H9 (cell line): ENCODE results near the gene TAPBPL. TPM values are rescaled to one million over a fixed set of nuclear protein-coding genes. Genes with fewer than 3 reads are reported as not detected.

Experiments used
- DNase-seq: peaks from one replicate; pipeline ENCODE4 v3.0.0-alpha.2; 2017
- H2AFZ ChIP-seq: one replicate; pipeline ENCODE4 v1.6.1; 2013; ENCODE audit warnings: mild to moderate bottlenecking, low read length, control low read depth, moderate library complexity
- H2AK5ac ChIP-seq: 2 replicates; pipeline ENCODE4 v1.6.1; 2013; ENCODE audit warnings: low read length, control low read depth, mixed read lengths; ENCODE audit not compliant: insufficient read length
- H2BK120ac ChIP-seq: one replicate; pipeline ENCODE4 v1.6.1; 2013; ENCODE audit warnings: low read depth, mild to moderate bottlenecking, low read length, control low read depth, inconsistent platforms; ENCODE audit not compliant: poor library complexity, severe bottlenecking
- H2BK12ac ChIP-seq: 2 replicates; pipeline ENCODE4 v1.6.1; 2013; ENCODE audit warnings: low read length, control low read depth, mixed read lengths, low read depth; ENCODE audit not compliant: insufficient read length
- H2BK15ac ChIP-seq: 2 replicates; pipeline ENCODE4 v1.6.1; 2013; ENCODE audit warnings: low read depth, low read length, control low read depth
- H2BK20ac ChIP-seq: one replicate; pipeline ENCODE4 v1.6.1; 2013; ENCODE audit warnings: low read depth, mild to moderate bottlenecking, low read length, control low read depth, inconsistent platforms; ENCODE audit not compliant: poor library complexity, severe bottlenecking
- H2BK5ac ChIP-seq: 2 replicates; pipeline ENCODE4 v1.6.1; 2013; ENCODE audit warnings: low read length, control low read depth, mixed read lengths; ENCODE audit not compliant: insufficient read length
- H3K14ac ChIP-seq: 2 replicates; pipeline ENCODE4 v1.6.1; 2013; ENCODE audit warnings: low read length, control low read depth; ENCODE audit not compliant: insufficient read depth
- H3K18ac ChIP-seq: 2 replicates; pipeline ENCODE4 v1.6.1; 2013; ENCODE audit warnings: low read depth, mild to moderate bottlenecking, mixed read lengths, low read length, control low read depth; ENCODE audit not compliant: insufficient read length
- H3K23ac ChIP-seq: 2 replicates; pipeline ENCODE4 v1.6.1; 2013; ENCODE audit warnings: low read length, control low read depth, mixed read lengths, low read depth; ENCODE audit not compliant: insufficient read length
- H3K23me2 ChIP-seq: 2 replicates; pipeline ENCODE4 v1.6.1; 2013; ENCODE audit warnings: low read depth, mild to moderate bottlenecking, mixed read lengths, low read length, control low read depth; ENCODE audit not compliant: insufficient read length, poor library complexity, severe bottlenecking
- H3K27ac ChIP-seq: 2 replicates; pipeline ENCODE4 v1.5.1; 2013; ENCODE audit warnings: low read length, control low read depth, mixed read lengths, low read depth; ENCODE audit not compliant: insufficient read length
- H3K27me3 ChIP-seq: 2 replicates; pipeline ENCODE4 v1.6.1; 2013; ENCODE audit warnings: low read length, control low read depth, inconsistent platforms; ENCODE audit not compliant: insufficient read depth
- H3K4ac ChIP-seq: 2 replicates; pipeline ENCODE4 v1.6.1; 2013; ENCODE audit warnings: low read depth, mild to moderate bottlenecking, control low read depth, inconsistent platforms, low read length, moderate library complexity
- H3K4me1 ChIP-seq: 2 replicates; pipeline ENCODE4 v1.6.1; 2013; ENCODE audit warnings: low read length, control low read depth, inconsistent platforms; ENCODE audit not compliant: insufficient read depth
- H3K4me2 ChIP-seq: 2 replicates; pipeline ENCODE4 v1.6.1; 2013; ENCODE audit warnings: low read length, control low read depth, mixed read lengths; ENCODE audit not compliant: insufficient read length, insufficient read depth
- H3K56ac ChIP-seq: 2 replicates; pipeline ENCODE4 v1.6.1; 2013; ENCODE audit warnings: low read depth, mild to moderate bottlenecking, mixed read lengths, low read length, control low read depth; ENCODE audit not compliant: insufficient read length
- H3K79me1 ChIP-seq: 2 replicates; pipeline ENCODE4 v1.6.1; 2013; ENCODE audit warnings: low read depth, mild to moderate bottlenecking, moderate library complexity, low read length, control low read depth, inconsistent platforms; ENCODE audit not compliant: insufficient read depth, poor library complexity, severe bottlenecking
- H3K79me2 ChIP-seq: 2 replicates; pipeline ENCODE4 v1.6.1; 2013; ENCODE audit warnings: low read length, control low read depth, inconsistent platforms; ENCODE audit not compliant: insufficient read depth
- H3K9ac ChIP-seq: 2 replicates; pipeline ENCODE4 v1.6.1; 2013; ENCODE audit warnings: low read length, control low read depth, mixed read lengths; ENCODE audit not compliant: insufficient read length; ENCODE audit errors: extremely low read depth
- H3K9me3 ChIP-seq: one replicate; pipeline ENCODE4 v1.6.1; 2013; ENCODE audit warnings: low read depth, low read length, inconsistent platforms; ENCODE audit not compliant: control insufficient read depth
- H3T11ph ChIP-seq: one replicate; pipeline ENCODE4 v1.6.1; 2013; ENCODE audit warnings: mild to moderate bottlenecking, low read length, control low read depth, inconsistent platforms
- H4K20me1 ChIP-seq: one replicate; pipeline ENCODE4 v1.6.1; 2013; ENCODE audit not compliant: control insufficient read depth, insufficient read length, insufficient read depth
- H4K5ac ChIP-seq: 2 replicates; pipeline ENCODE4 v1.6.1; 2013; ENCODE audit warnings: low read depth, mild to moderate bottlenecking, mixed read lengths, low read length, control low read depth; ENCODE audit not compliant: insufficient read length
- H4K8ac ChIP-seq: replicated peaks from 2 replicates; pipeline ENCODE4 v1.6.1; 2013; ENCODE audit warnings: low read length, control low read depth, mixed read lengths, low read depth; ENCODE audit not compliant: insufficient read length
- H4K91ac ChIP-seq: 2 replicates; pipeline ENCODE4 v1.6.1; 2013; ENCODE audit warnings: low read depth, mild to moderate bottlenecking, moderate library complexity, mixed read lengths, low read length, control low read depth; ENCODE audit not compliant: insufficient read length
- H3K27ac Mint-ChIP-seq, 3 experiments: 2 replicates in 2 of 3; 3 replicates in 1 of 3; pipeline ENCODE4 v1.8.0; 2020 to 2021; ENCODE audit warnings: mixed read lengths in 3 of 3, mild to moderate bottlenecking in 1 of 3, moderate library complexity in 1 of 3
- H3K27me3 Mint-ChIP-seq: 2 replicates; pipeline ENCODE4 v1.8.0; 2021; ENCODE audit warnings: low read depth, mild to moderate bottlenecking, moderate library complexity, mixed read lengths
- H3K36me3 Mint-ChIP-seq, 3 experiments: 2 replicates in 2 of 3; 3 replicates in 1 of 3; pipeline ENCODE4 v1.8.0; 2020 to 2021; ENCODE audit warnings: low read depth in 3 of 3, mixed read lengths in 3 of 3; ENCODE audit not compliant: insufficient read depth in 1 of 3
- H3K4me1 Mint-ChIP-seq, 2 experiments: 2 replicates each; pipeline ENCODE4 v1.8.0; 2020; ENCODE audit warnings: mixed read lengths in 2 of 2
- H3K4me3 Mint-ChIP-seq, 2 experiments: 2 replicates in 1 of 2; 3 replicates in 1 of 2; pipeline ENCODE4 v1.8.0; 2020 to 2021; ENCODE audit warnings: mild to moderate bottlenecking in 2 of 2, mixed read lengths in 2 of 2, moderate library complexity in 1 of 2
- H3K9me3 Mint-ChIP-seq, 2 experiments: 2 replicates in 1 of 2; 3 replicates in 1 of 2; pipeline ENCODE4 v1.8.0; 2020; ENCODE audit warnings: mild to moderate bottlenecking in 2 of 2, mixed read lengths in 2 of 2, moderate library complexity in 1 of 2
- WGBS: extraction: QIAGEN DNeasy Blood & Tissue Kit; methylation state at CpG from one replicate; pipeline ENCODE4 v1.1.7; 2013; ENCODE audit warnings: missing lambda C conversion rate, low lambda C conversion rate, mixed read lengths; ENCODE audit not compliant: insufficient read length; ENCODE audit errors: extremely low coverage; 5-methylcytosine and 5-hydroxymethylcytosine counted together
- total RNA-seq: library from RNA; stranded (reverse); gene quantifications from 2 replicates; pipeline ENCODE4 v1.2.1, GENCODE V29; 2021
- TF ChIP-seq, protein P1 (sequence below): fragments of 200-600 bp; sonication (generic); conservative IDR thresholded peaks from 3 replicates; pipeline ENCODE4 v1.8.0; 2021; ENCODE audit warnings: antibody characterized with exemption, mild to moderate bottlenecking

TAPBPL gene
- total RNA-seq, 1 experiment from 2014 or later, result 1.4 TPM

DNA sequence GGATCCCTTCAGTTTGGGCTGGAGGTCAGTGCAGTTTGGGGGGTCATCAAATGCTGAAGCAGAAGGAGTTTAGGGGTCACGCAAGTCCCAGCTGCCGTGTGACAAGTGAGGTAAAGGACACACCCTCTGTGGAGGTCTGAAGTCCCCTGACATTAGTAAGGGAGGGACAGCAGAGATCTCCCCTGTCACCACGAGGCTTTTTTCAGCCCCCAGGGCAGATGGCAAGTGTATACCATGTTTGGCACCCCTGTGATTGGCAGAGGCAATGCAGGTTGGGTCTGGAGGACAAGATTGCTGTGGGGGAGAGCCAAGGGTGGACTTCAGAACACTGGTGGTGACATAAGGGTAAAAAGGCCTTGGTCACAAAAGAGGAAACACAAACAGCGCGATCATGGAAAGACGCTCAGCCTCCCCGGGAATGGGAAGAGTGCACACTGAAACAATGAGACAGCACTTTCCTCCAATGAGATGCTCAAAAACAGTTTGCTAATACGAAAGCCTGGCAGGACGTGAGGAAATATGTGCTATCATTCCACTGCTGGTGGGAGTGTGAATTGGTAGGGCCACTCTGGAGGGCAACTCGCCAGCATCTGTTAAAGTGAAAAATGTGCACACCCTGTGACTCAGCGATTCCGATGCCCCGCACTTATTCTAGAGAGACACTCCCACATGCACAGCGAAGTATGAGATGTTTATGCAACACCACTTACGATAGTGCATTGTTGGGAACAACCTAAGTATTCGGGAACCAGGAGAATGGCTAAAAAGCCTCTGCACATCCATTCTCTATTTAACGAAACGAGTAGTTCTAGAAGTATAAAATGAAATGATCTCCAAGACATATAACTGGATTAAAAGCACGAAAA lies 21.5 kb upstream of the TAPBPL start:
- Histone ChIP-seq H3K14ac (no peak overlapping the region), H4K8ac (no peak overlapping the region), H3K79me2 (no peaks in the 10 kb centered on the region), H3K79me1 (no peaks in the 10 kb centered on the region), H2BK20ac (no peak overlapping the region), H3K27ac (no peak overlapping the region), H3K9me3 (no peaks in the 10 kb centered on the region), H2BK12ac (no peak overlapping the region), H3T11ph (no peak overlapping the region), H3K4ac (no peak overlapping the region), H4K20me1 (no peaks in the 10 kb centered on the region), H3K56ac (no peak overlapping the region), H2BK120ac (no peak overlapping the region), H4K91ac (no peak overlapping the region), H3K9ac (no peak overlapping the region), H3K23me2 (no peaks in the 10 kb centered on the region), H3K27me3 (no peaks in the 10 kb centered on the region), H3K18ac (no peak overlapping the region), H2AK5ac (no peak overlapping the region), H2BK15ac (no peak overlapping the region), H3K4me1 (no peaks in the 10 kb centered on the region; the same call in 1 of the 2 replicates), H3K4me2 (no peak overlapping the region), H3K23ac (no peak overlapping the region), H4K5ac (no peak overlapping the region), H2AFZ (no peak overlapping the region), H2BK5ac (no peak overlapping the region)
- TF ChIP-seq, protein P1, sequence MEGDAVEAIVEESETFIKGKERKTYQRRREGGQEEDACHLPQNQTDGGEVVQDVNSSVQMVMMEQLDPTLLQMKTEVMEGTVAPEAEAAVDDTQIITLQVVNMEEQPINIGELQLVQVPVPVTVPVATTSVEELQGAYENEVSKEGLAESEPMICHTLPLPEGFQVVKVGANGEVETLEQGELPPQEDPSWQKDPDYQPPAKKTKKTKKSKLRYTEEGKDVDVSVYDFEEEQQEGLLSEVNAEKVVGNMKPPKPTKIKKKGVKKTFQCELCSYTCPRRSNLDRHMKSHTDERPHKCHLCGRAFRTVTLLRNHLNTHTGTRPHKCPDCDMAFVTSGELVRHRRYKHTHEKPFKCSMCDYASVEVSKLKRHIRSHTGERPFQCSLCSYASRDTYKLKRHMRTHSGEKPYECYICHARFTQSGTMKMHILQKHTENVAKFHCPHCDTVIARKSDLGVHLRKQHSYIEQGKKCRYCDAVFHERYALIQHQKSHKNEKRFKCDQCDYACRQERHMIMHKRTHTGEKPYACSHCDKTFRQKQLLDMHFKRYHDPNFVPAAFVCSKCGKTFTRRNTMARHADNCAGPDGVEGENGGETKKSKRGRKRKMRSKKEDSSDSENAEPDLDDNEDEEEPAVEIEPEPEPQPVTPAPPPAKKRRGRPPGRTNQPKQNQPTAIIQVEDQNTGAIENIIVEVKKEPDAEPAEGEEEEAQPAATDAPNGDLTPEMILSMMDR, result no peak
- no peak for DNase-seq
- H3K27ac Mint-ChIP-seq, result peak overlapping the region in 1 of 3 experiments; percentile 46; a peak in 2 of 7 replicates
- no peaks in the 10 kb centered on the region for H3K36me3 Mint-ChIP-seq
- no peak overlapping the region for H3K4me3 Mint-ChIP-seq
- H3K27me3 Mint-ChIP-seq, result no peaks in the 10 kb centered on the region; the same call in none of the 2 replicates
- peaks cover 13 to 23% of the 10 kb centered on the region in 2 experiments for H3K4me1 Mint-ChIP-seq
- no CpG with 5 or more reads among the region's 19 CpGs for WGBS
- H3K9me3 Mint-ChIP-seq, result no peaks in the 10 kb centered on the region
